PC-9 (cell line): ENCODE results near the gene FIG4.

ENCODE experiments used
- CTCF ChIP-seq: fragments of 200-600 bp; sonication (generic); conservative IDR thresholded peaks from 2 replicates; pipeline ENCODE4 v1.6.1; 2017; ENCODE audit warnings: mixed run types, antibody characterized with exemption, mild to moderate bottlenecking, moderate library complexity
- EZH2 ChIP-seq: fragments of 200-600 bp; sonication (generic); IDR thresholded peaks from 2 replicates; pipeline ENCODE4 v1.8.0; 2017; ENCODE audit warnings: antibody characterized with exemption, low read depth

GRCh38 chr6:109706513-109706912, 15.4 kb downstream of the FIG4 start:
- TF ChIP-seq EZH2 (no peak), CTCF (no peak)
